CD4-positive, CD25-positive, alpha-beta regulatory T cell (primary cell): ENCODE data around the gene STK32C. TPM values are rescaled to one million over a fixed set of nuclear protein-coding genes. Genes with fewer than 3 reads are reported as not detected.

Source experiments
- ATAC-seq, 2 donors: fragments of 150-1000 bp; cut with Tn5 transposase; one replicate each; pipeline ENCODE4 v1.10.0; 2021; ENCODE audit warnings: low read depth in 2 of 2, moderate number of reproducible peaks in 2 of 2, moderate library complexity in 1 of 2
- DNase-seq, 3 donors: peaks; one replicate each; pipeline versions ENCODE4 v3.0.0 to v3.0.0-alpha.2; 2012 to 2022; ENCODE audit warnings: mixed read lengths in 1 of 3
- H3K27ac ChIP-seq: one replicate; pipeline ENCODE4 v1.7.0; 2013; ENCODE audit warnings: mild to moderate bottlenecking, low read length; ENCODE audit not compliant: insufficient read depth, poor library complexity, severe bottlenecking
- H3K27me3 ChIP-seq: one replicate; pipeline ENCODE4 v1.7.0; 2013; ENCODE audit warnings: low read length; ENCODE audit not compliant: control insufficient read depth, insufficient read depth
- H3K36me3 ChIP-seq: one replicate; pipeline ENCODE4 v1.7.0; 2013; ENCODE audit warnings: mild to moderate bottlenecking, low read length, moderate library complexity; ENCODE audit not compliant: control insufficient read depth, insufficient read depth
- H3K4me1 ChIP-seq: 2 replicates; pipeline ENCODE4 v1.7.0; 2013; ENCODE audit warnings: mild to moderate bottlenecking, low read length; ENCODE audit not compliant: insufficient read depth, control insufficient read depth, poor library complexity, severe bottlenecking
- H3K4me3 ChIP-seq: one replicate; pipeline ENCODE4 v1.7.0; 2013; ENCODE audit warnings: low read depth, mild to moderate bottlenecking, low read length, moderate library complexity
- H3K9me3 ChIP-seq, 2 experiments: 1 replicate in 1 of 2; 2 replicates in 1 of 2; pipeline ENCODE4 v1.7.0; 2013; ENCODE audit warnings: low read length in 2 of 2, mild to moderate bottlenecking in 1 of 2, moderate library complexity in 1 of 2; ENCODE audit not compliant: control insufficient read depth in 2 of 2
- H3K27ac Mint-ChIP-seq, 3 donors: one replicate each; pipeline ENCODE4 v1.8.0; 2020 to 2022; ENCODE audit warnings: mild to moderate bottlenecking in 3 of 3, mixed read lengths in 3 of 3, moderate library complexity in 2 of 3
- H3K27me3 Mint-ChIP-seq: one replicate; pipeline ENCODE4 v1.8.0; 2022; ENCODE audit warnings: mild to moderate bottlenecking, mixed read lengths
- H3K36me3 Mint-ChIP-seq: one replicate; pipeline ENCODE4 v1.8.0; 2020; ENCODE audit warnings: mixed read lengths
- H3K4me1 Mint-ChIP-seq, 4 donors: one replicate each; pipeline ENCODE4 v1.8.0; 2020 to 2022; ENCODE audit warnings: mixed read lengths in 4 of 4, mild to moderate bottlenecking in 1 of 4
- H3K4me3 Mint-ChIP-seq, 4 donors: one replicate each; pipeline ENCODE4 v1.8.0; 2020 to 2022; ENCODE audit warnings: mild to moderate bottlenecking in 4 of 4, mixed read lengths in 4 of 4, moderate library complexity in 3 of 4
- H3K9me3 Mint-ChIP-seq, 7 donors: one replicate each; pipeline ENCODE4 v1.8.0; 2020 to 2022; ENCODE audit warnings: mixed read lengths in 7 of 7, mild to moderate bottlenecking in 3 of 7, moderate library complexity in 2 of 7
- polyA plus RNA-seq, 4 donors: library from polyadenylated mRNA; unstranded; fragments of 300-500 nt; fragmentation: Illumina TruSeq; gene quantifications; one replicate each; pipeline ENCODE4 v1.2.3, GENCODE V29; 2021
- total RNA-seq: library from RNA; stranded (reverse); gene quantifications from one replicate; pipeline ENCODE4 v1.2.3, GENCODE V29; 2022

Gene STK32C
- 6.6 TPM for total RNA-seq
- polyA plus RNA-seq: 1 to 10 TPM; 3.5 to 7.0 (median 6.5) TPM

GRCh38 chr10:132307823-132308586, at the start of gene STK32C:
Gene STK32C, minus strand, starts transcription at chr10:132307950. Its CDS starts 117 bp downstream, at chr10:132307833.
- peaks cover 4% of the 10 kb centered on the region for H3K27me3 ChIP-seq
- ATAC-seq (peak; percentile 85), DNase-seq (peak; percentile 85 to 90 (median 88))
- peaks cover 13% of the 10 kb centered on the region for H3K4me1 ChIP-seq
- no peaks in the 10 kb centered on the region for H3K9me3 ChIP-seq
- no peak within 1 kb of the TSS for H3K27ac Mint-ChIP-seq
- peaks cover 0 to 2% (median 0%) of the 10 kb centered on the region in 7 donors for H3K9me3 Mint-ChIP-seq
- H3K4me1 Mint-ChIP-seq: peaks cover 0 to 12% (median 5%) of the 10 kb centered on the region in 4 donors
- no peak within 1 kb of the TSS for H3K4me3 ChIP-seq
- peaks cover 20% of the 10 kb centered on the region for H3K27me3 Mint-ChIP-seq
- H3K27ac ChIP-seq: peak within 1 kb of the TSS; percentile 57
- H3K36me3 ChIP-seq: no peaks in the 10 kb centered on the region
- peak within 1 kb of the TSS; percentile 73 to 90 (median 88) for H3K4me3 Mint-ChIP-seq
- H3K36me3 Mint-ChIP-seq: no peaks in the 10 kb centered on the region

GRCh38 chr10:132356621-132357195, 49.0 kb upstream of the STK32C start:
- no peak overlapping the region for H3K27ac ChIP-seq
- Mint-ChIP-seq H3K27me3 (peaks cover 4% of the 10 kb centered on the region), H3K9me3 (peaks cover 0 to 3% (median 0%) of the 10 kb centered on the region in 7 donors), H3K4me3 (no peak overlapping the region), H3K4me1 (peaks cover 0 to 2% (median 0%) of the 10 kb centered on the region in 4 donors), H3K27ac (no peak overlapping the region), H3K36me3 (no peaks in the 10 kb centered on the region)
- H3K4me1 ChIP-seq: no peaks in the 10 kb centered on the region
- no peak for ATAC-seq
- no peaks in the 10 kb centered on the region for H3K36me3 ChIP-seq
- DNase-seq: no peak
- H3K9me3 ChIP-seq: no peaks in the 10 kb centered on the region
- H3K27me3 ChIP-seq: no peaks in the 10 kb centered on the region
- no peak overlapping the region for H3K4me3 ChIP-seq

- H3K27ac Mint-ChIP-seq: no peak overlapping the region
- ATAC-seq (no peak), DNase-seq (no peak)
- no peak overlapping the region for H3K27ac ChIP-seq
- H3K4me1 Mint-ChIP-seq: peaks cover 0 to 2% (median 0%) of the 10 kb centered on the region in 4 donors
- H3K4me1 ChIP-seq: no peaks in the 10 kb centered on the region
- H3K9me3 Mint-ChIP-seq: peaks cover 0 to 1% (median 0%) of the 10 kb centered on the region in 7 donors
- peaks cover 4% of the 10 kb centered on the region for H3K27me3 Mint-ChIP-seq
- H3K36me3 Mint-ChIP-seq: no peaks in the 10 kb centered on the region
- no peaks in the 10 kb centered on the region for H3K36me3 ChIP-seq
- no peak overlapping the region for H3K4me3 ChIP-seq
- no peak overlapping the region for H3K4me3 Mint-ChIP-seq
- no peaks in the 10 kb centered on the region for H3K27me3 ChIP-seq
- no peaks in the 10 kb centered on the region for H3K9me3 ChIP-seq
Measured at GRCh38 chr10:132355754-132356153, 48.0 kb upstream of the STK32C start.

- peaks cover 0 to 2% (median 0%) of the 10 kb centered on the region in 4 donors for H3K4me1 Mint-ChIP-seq
- H3K4me3 ChIP-seq: no peak overlapping the region
- H3K27ac ChIP-seq: no peak overlapping the region
- peaks cover 4% of the 10 kb centered on the region for H3K27me3 Mint-ChIP-seq
- no peaks in the 10 kb centered on the region for H3K4me1 ChIP-seq
- peaks cover 0 to 1% (median 0%) of the 10 kb centered on the region in 7 donors for H3K9me3 Mint-ChIP-seq
- H3K9me3 ChIP-seq: no peaks in the 10 kb centered on the region
- H3K27me3 ChIP-seq: no peaks in the 10 kb centered on the region
- H3K36me3 Mint-ChIP-seq: no peaks in the 10 kb centered on the region
- H3K4me3 Mint-ChIP-seq: no peak overlapping the region
- ATAC-seq (no peak), DNase-seq (no peak)
- no peak overlapping the region for H3K27ac Mint-ChIP-seq
- no peaks in the 10 kb centered on the region for H3K36me3 ChIP-seq
Measured at GRCh38 chr10:132355297-132355696, 47.5 kb upstream of the STK32C start.

GRCh38 chr10:132354356-132355094, 46.8 kb upstream of the STK32C start:
- Mint-ChIP-seq H3K27me3 (peaks cover 4% of the 10 kb centered on the region), H3K36me3 (peaks cover 3% of the 10 kb centered on the region), H3K4me3 (no peak overlapping the region), H3K4me1 (peaks cover 0 to 2% (median 0%) of the 10 kb centered on the region in 4 donors), H3K27ac (no peak overlapping the region), H3K9me3 (peaks cover 0 to 1% (median 0%) of the 10 kb centered on the region in 7 donors)
- no peaks in the 10 kb centered on the region for H3K27me3 ChIP-seq
- DNase-seq: no peak
- no peak overlapping the region for H3K27ac ChIP-seq
- no peaks in the 10 kb centered on the region for H3K4me1 ChIP-seq
- H3K9me3 ChIP-seq: no peaks in the 10 kb centered on the region
- no peak overlapping the region for H3K4me3 ChIP-seq
- H3K36me3 ChIP-seq: no peaks in the 10 kb centered on the region
- no peak for ATAC-seq

- H3K27ac ChIP-seq: no peak overlapping the region
- no peak overlapping the region for H3K4me3 ChIP-seq
- peak overlapping the region in 1 of 4 donors; percentile 61 for H3K4me3 Mint-ChIP-seq
Measured at GRCh38 chr10:132353456-132354355, 46.0 kb upstream of the STK32C start.

More at GRCh38 chr10:132353456-132354355, 46.0 kb upstream of the STK32C start:
- H3K9me3 Mint-ChIP-seq: peaks cover 0 to 1% (median 0%) of the 10 kb centered on the region in 7 donors
- no peaks in the 10 kb centered on the region for H3K36me3 ChIP-seq
- H3K36me3 Mint-ChIP-seq: peaks cover 3% of the 10 kb centered on the region
- H3K9me3 ChIP-seq: no peaks in the 10 kb centered on the region
- H3K27ac Mint-ChIP-seq: peak overlapping the region in 1 of 3 donors; percentile 65
- H3K27me3 Mint-ChIP-seq: peaks cover 4% of the 10 kb centered on the region
- no peaks in the 10 kb centered on the region for H3K4me1 ChIP-seq
- no peaks in the 10 kb centered on the region for H3K27me3 ChIP-seq
- peaks cover 0 to 2% (median 0%) of the 10 kb centered on the region in 4 donors for H3K4me1 Mint-ChIP-seq
- DNase-seq (no peak), ATAC-seq (no peak)
